Transverse colon (tissue), 4 donors: Measurements from ENCODE around the gene TDRKH. TPM values are rescaled to one million over a fixed set of nuclear protein-coding genes. Genes with fewer than 3 reads are reported as not detected.

Source experiments
- DNase-seq: peaks from one replicate; pipeline ENCODE4 v3.0.0-alpha.2; 2019
- H3K27ac ChIP-seq, 4 donors: fragments of 200-600 bp; sonication (generic); 2 replicates each; pipeline ENCODE4 v1.5.1; 2016 to 2018; ENCODE audit warnings: inconsistent platforms in 4 of 4
- H3K27me3 ChIP-seq: fragments of 200-600 bp; sonication (generic); 2 replicates; pipeline ENCODE4 v1.5.1; 2017; ENCODE audit warnings: inconsistent platforms
- H3K36me3 ChIP-seq, 4 donors: fragments of 200-600 bp; sonication (generic); 2 replicates each; pipeline ENCODE4 v1.5.1; 2017 to 2019; ENCODE audit warnings: inconsistent platforms in 4 of 4
- H3K4me1 ChIP-seq, 4 donors: fragments of 200-600 bp; sonication (generic); 2 replicates each; pipeline ENCODE4 v1.5.1; 2017 to 2020; ENCODE audit warnings: inconsistent platforms in 4 of 4
- H3K4me3 ChIP-seq, 4 donors: fragments of 200-600 bp; sonication (generic); 1 replicate in 1 of 4; 2 replicates in 3 of 4; pipeline versions ENCODE4 v1.5.1 to v1.6.1; 2017 to 2019; ENCODE audit warnings: inconsistent platforms in 4 of 4
- H3K9me3 ChIP-seq, 2 donors: fragments of 200-600 bp; sonication (generic); 2 replicates each; pipeline ENCODE4 v1.5.1; 2017 to 2019; ENCODE audit warnings: inconsistent platforms in 2 of 2
- EP300 ChIP-seq: sonication (generic); formaldehyde crosslinking; IDR thresholded peaks from one replicate; pipeline ENCODE4 v1.6.1; 2017; ENCODE audit warnings: antibody characterized with exemption, low read depth
- POLR2A ChIP-seq: fragments of 450-650 bp; IDR thresholded peaks from one replicate; pipeline ENCODE4 v1.6.1; 2016; ENCODE audit warnings: antibody characterized with exemption, mild to moderate bottlenecking, moderate library complexity
- POLR2AphosphoS5 ChIP-seq, 3 donors: sonication (generic); formaldehyde crosslinking; IDR thresholded peaks; one replicate each; pipeline ENCODE4 v1.6.1; 2016; ENCODE audit warnings: antibody characterized with exemption in 3 of 3
- WGBS, 2 donors: methylation state at CpG; one replicate each; pipeline ENCODE4 v1.1.5; 2018; ENCODE audit warnings: low coverage in 1 of 2; 5-methylcytosine and 5-hydroxymethylcytosine counted together
- in situ Hi-C, 4 donors: fragments of 200-750 bp; cut with MboI; loops; one replicate each; pipeline versions ENCODE4 v1.15.0 to v1.15.1; 2017; ENCODE audit warnings: low sequenced_read_pairs in 3 of 4, low pct_ligation_motif_present in 1 of 4, low pct_unique_long_range_greater_than_20kb in 1 of 4
- intact Hi-C: fragments of 100-400 bp; cut with DNase I; formaldehyde crosslinking; loops from one replicate; pipeline ENCODE4 v1.15.1; 2023; ENCODE audit warnings: low total_unique reads
- total RNA-seq, 4 donors: library from RNA; depleted of rRNA; stranded (reverse); fragments of >200 nt; gene quantifications; one replicate each; pipeline ENCODE4 v1.1.0, GENCODE V29; 2016
- TF ChIP-seq, protein P1 (sequence below), 5 experiments: fragments of 200-600 bp in 3 of 5; fragments of 450-650 bp in 2 of 5; sonication (generic) in 3 of 5; IDR thresholded peaks; 1 replicate in 2 of 5; 2 replicates in 3 of 5; pipeline ENCODE4 v1.5.1; 2016 to 2017; ENCODE audit warnings: antibody characterized with exemption in 5 of 5, inconsistent platforms in 3 of 5, mild to moderate bottlenecking in 2 of 5, moderate library complexity in 1 of 5

Gene TDRKH
- total RNA-seq, 4 donors from 2014 or later, result 0.80 to 5.4 (median 4.0) TPM

DNA sequence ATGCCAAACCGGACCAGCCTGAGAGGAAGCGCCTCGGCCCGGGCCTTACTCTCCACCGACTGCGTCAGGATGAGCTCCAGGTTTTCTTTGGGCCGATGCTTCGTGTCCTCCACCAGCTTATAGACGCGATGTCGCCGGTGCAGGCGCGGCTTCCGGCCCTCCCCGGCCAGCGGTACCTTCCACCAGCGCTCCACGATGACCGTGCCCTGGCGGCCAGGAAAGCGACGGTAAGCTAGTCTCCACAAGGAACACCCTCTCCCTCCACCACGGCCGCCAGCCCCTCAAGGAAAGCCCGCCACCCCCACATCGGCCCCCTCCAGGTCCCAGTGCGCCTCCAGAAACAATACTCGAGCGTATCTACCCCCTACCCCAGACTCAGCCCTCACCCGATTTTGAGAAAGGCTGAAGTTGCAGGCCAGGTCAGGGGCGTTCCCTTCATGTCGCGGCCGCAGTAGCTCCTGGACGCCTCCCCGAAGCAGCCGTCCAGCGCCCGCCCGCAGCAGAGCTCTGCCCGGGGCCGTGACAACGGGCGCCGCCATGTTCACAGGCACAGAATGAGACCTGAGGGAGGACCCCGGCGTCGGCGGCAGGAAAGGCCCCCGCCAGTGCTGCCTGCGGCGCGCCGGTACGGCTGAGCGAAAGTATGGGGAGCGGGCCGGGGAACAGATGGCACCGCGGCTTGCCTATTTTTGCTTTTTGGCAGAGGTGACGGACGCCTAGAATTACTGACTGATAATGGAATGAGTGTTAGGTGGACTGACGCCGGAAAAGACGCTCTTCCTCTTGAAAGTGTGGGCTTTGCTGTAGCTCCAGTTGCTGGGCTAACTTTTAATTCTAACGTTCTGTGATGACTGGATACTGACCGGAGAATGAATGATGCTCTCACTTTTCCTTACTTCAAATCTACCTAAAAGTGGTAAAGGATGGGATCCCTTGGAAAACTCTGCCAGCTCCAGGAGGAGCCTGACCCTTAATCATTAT lies 27.1 kb downstream of the TDRKH start, which contains the start of gene MRPL9:
MRPL9 (minus strand) TSS at position 556 of the 981 bp plus-strand sequence; CDS start at position 539, 17 bp downstream.
- WGBS, 2 donors, result 0 to 1% methylated on average over 5 to 58 of the region's 68 CpGs
- intact Hi-C loops (no loop called here), in situ Hi-C loops (no loop called here)
- Histone ChIP-seq H3K27ac (peak within 1 kb of the TSS; percentile 87 to 90 (median 88)), H3K36me3 (peaks cover 0 to 13% (median 5%) of the 10 kb centered on the region in 4 donors), H3K4me1 (peaks cover 6 to 17% (median 14%) of the 10 kb centered on the region in 4 donors), H3K9me3 (no peaks in the 10 kb centered on the region), H3K4me3 (peak within 1 kb of the TSS; percentile 67 to 80 (median 76)), H3K27me3 (no peaks in the 10 kb centered on the region)
- DNase-seq, result peak; percentile 84
- TF ChIP-seq, protein P1, sequence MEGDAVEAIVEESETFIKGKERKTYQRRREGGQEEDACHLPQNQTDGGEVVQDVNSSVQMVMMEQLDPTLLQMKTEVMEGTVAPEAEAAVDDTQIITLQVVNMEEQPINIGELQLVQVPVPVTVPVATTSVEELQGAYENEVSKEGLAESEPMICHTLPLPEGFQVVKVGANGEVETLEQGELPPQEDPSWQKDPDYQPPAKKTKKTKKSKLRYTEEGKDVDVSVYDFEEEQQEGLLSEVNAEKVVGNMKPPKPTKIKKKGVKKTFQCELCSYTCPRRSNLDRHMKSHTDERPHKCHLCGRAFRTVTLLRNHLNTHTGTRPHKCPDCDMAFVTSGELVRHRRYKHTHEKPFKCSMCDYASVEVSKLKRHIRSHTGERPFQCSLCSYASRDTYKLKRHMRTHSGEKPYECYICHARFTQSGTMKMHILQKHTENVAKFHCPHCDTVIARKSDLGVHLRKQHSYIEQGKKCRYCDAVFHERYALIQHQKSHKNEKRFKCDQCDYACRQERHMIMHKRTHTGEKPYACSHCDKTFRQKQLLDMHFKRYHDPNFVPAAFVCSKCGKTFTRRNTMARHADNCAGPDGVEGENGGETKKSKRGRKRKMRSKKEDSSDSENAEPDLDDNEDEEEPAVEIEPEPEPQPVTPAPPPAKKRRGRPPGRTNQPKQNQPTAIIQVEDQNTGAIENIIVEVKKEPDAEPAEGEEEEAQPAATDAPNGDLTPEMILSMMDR (IDR thresholded peaks at IDR 0.05), result no peak
- TF ChIP-seq EP300 (no peak), POLR2AphosphoS5 (IDR thresholded peaks at IDR 0.05) (peak; percentile 49 to 69 (median 55)), POLR2A (peak; percentile 68)

DNA sequence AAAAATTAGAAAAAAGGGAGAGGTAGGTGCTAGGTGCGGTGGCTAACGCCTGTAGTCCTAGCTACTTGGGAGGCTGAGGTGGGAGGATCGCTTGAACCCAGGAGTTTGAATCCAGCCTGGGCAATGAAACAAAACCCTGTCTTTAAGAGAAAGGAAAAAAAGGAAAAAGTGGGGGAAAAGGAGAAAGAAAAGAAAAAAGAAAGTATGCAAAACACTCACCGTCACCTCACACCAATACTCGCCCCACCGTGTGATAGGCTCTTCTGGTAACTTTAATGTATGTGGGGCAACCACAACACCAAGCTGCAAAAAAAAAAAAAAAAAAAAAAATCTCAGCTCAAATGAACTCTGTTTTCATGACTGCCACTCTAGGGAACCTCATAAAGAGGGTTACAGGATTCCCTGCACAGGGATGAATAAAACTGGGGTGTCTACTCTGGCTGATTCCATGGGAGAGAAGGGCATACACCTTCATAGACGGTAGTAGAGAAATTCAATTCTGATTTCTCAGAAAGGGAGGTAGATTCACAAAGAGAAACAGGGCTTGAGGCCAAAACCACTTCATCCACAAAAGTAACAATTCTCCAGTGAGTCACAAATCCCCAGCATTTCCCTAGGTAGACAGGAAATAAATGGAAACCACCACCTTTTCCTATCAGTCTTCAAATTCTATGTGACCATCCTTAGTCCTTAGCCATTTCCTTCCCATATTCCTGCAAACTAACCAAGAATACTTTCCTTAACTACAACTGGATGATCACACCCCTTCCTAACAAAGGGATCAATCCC lies 29.5 kb downstream of the TDRKH start:
- no peak for DNase-seq
- 83 to 97% methylated on average over 3 to 7 of the region's 7 CpGs for WGBS, 2 donors
- H3K27ac ChIP-seq, result no peak overlapping the region
- intact Hi-C loops, result no loop called here
- H3K9me3 ChIP-seq, result no peaks in the 10 kb centered on the region
- no peaks in the 10 kb centered on the region for H3K27me3 ChIP-seq
- peaks cover 6 to 17% (median 14%) of the 10 kb centered on the region in 4 donors for H3K4me1 ChIP-seq
- H3K4me3 ChIP-seq, result no peak overlapping the region
- H3K36me3 ChIP-seq, result peaks cover 0 to 13% (median 5%) of the 10 kb centered on the region in 4 donors
- TF ChIP-seq, protein P1 (IDR thresholded peaks at IDR 0.05), result no peak
- TF ChIP-seq POLR2A (no peak), EP300 (no peak), POLR2AphosphoS5 (IDR thresholded peaks at IDR 0.05) (no peak)
- in situ Hi-C loops, result no loop called here

DNA sequence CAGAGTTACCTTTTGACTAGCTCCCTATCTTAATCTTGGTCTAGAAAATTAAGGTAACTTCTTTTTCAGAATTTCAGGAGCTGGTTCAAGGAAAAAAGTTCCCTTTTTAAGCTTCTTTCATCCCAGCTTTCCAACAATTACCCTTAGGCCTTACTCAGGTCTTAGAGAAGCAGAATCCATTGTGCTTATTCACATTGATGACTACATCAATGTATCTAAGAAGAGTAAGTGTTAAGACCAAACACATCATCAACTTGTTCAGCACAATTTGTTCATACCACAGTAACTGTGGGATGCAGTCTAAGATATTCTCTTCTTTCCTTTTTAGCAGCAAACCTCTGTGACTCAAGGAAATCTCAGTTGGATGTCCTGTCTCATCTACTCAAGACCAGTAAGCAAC lies 31.1 kb downstream of the TDRKH start:
- Histone ChIP-seq H3K27ac (no peak overlapping the region), H3K36me3 (peaks cover 0 to 13% (median 5%) of the 10 kb centered on the region in 4 donors), H3K27me3 (no peaks in the 10 kb centered on the region), H3K4me1 (peaks cover 5 to 15% (median 10%) of the 10 kb centered on the region in 4 donors), H3K4me3 (no peak overlapping the region), H3K9me3 (no peaks in the 10 kb centered on the region)
- no peak for DNase-seq
- intact Hi-C loops, result no loop called here
- in situ Hi-C loops, result loop anchor here in 1 of 4 donors (10.0 kb wide), 1 partner anchor 56 kb away; no protein-coding TSS in a partner anchor
- no peak for TF ChIP-seq POLR2A
- TF ChIP-seq EP300, result no peak
- TF ChIP-seq POLR2AphosphoS5 (IDR thresholded peaks at IDR 0.05), result no peak
- TF ChIP-seq, protein P1 (IDR thresholded peaks at IDR 0.05), result no peak

DNA sequence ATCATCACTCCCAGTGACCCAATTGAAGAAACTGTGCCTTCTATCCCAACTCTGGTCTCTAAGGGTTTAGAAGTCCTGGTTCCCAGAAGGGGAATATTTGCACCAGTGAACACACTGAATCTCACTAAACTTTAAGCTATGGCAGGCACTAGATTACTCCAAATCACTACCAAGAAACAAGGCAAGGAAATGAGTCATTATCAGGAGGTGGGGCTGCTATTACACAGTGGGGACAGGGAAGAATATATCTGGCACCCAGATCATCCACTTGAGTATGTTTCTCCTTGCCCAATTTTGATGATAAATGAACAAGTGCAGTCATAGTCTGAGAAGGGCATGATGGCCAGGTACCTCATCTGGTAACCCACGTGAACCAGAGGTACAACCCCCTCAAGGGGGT lies 34.0 kb downstream of the TDRKH start:
- H3K27ac ChIP-seq, result no peak overlapping the region
- 40 to 89% methylated on average over 1 of the region's 1 CpG for WGBS, 2 donors
- DNase-seq, result no peak
- no peak overlapping the region for H3K4me3 ChIP-seq
- H3K27me3 ChIP-seq, result no peaks in the 10 kb centered on the region
- intact Hi-C loops (no loop called here), in situ Hi-C loops (loop anchor here in 1 of 4 donors (10.0 kb wide), 1 partner anchor 59 kb away; no protein-coding TSS in a partner anchor)
- peaks cover 0 to 13% (median 2%) of the 10 kb centered on the region in 4 donors for H3K36me3 ChIP-seq
- H3K4me1 ChIP-seq, result no peaks in the 10 kb centered on the region
- TF ChIP-seq POLR2AphosphoS5 (IDR thresholded peaks at IDR 0.05) (no peak), POLR2A (no peak), EP300 (no peak)
- TF ChIP-seq, protein P1 (IDR thresholded peaks at IDR 0.05), result no peak
- H3K9me3 ChIP-seq, result no peaks in the 10 kb centered on the region
